Esophagus muscularis mucosa (tissue), 4 donors: Measurements from ENCODE around the gene MDC1.

Experiments used
- CTCF ChIP-seq, 3 experiments: fragments of 200-600 bp in 2 of 3; fragments of 450-650 bp in 1 of 3; sonication (generic) in 2 of 3; IDR thresholded peaks; one replicate each; pipeline ENCODE4 v1.5.1; 2017 to 2019; ENCODE audit warnings: antibody characterized with exemption in 3 of 3, mild to moderate bottlenecking in 2 of 3, moderate library complexity in 1 of 3
- EP300 ChIP-seq: sonication (generic); formaldehyde crosslinking; IDR thresholded peaks from one replicate; pipeline ENCODE4 v1.6.1; 2017; ENCODE audit warnings: antibody characterized with exemption
- POLR2A ChIP-seq: fragments of 450-650 bp; IDR thresholded peaks from one replicate; pipeline ENCODE4 v1.6.1; 2017; ENCODE audit warnings: antibody characterized with exemption, moderate library complexity, mild to moderate bottlenecking, low read depth
- POLR2AphosphoS5 ChIP-seq, 2 donors: sonication (generic); formaldehyde crosslinking; IDR thresholded peaks; one replicate each; pipeline ENCODE4 v1.6.1; 2017; ENCODE audit warnings: antibody characterized with exemption in 2 of 2

- TF ChIP-seq POLR2A (no peak), CTCF (IDR thresholded peaks at IDR 0.05) (no peak), EP300 (no peak), POLR2AphosphoS5 (IDR thresholded peaks at IDR 0.05) (no peak)
Observed at GRCh38 chr6:30679765-30680535, 37.1 kb downstream of the MDC1 start.
